H9 (cell line): ENCODE measurements around the gene ADGRG2. TPM values are rescaled to one million over a fixed set of nuclear protein-coding genes. Genes with fewer than 3 reads are reported as not detected.

Experiments used
- DNase-seq: peaks from one replicate; pipeline ENCODE4 v3.0.0-alpha.2; 2017
- H2AFZ ChIP-seq: one replicate; pipeline ENCODE4 v1.6.1; 2013; ENCODE audit warnings: mild to moderate bottlenecking, low read length, control low read depth, moderate library complexity
- H2AK5ac ChIP-seq: 2 replicates; pipeline ENCODE4 v1.6.1; 2013; ENCODE audit warnings: low read length, control low read depth, mixed read lengths; ENCODE audit not compliant: insufficient read length
- H2BK120ac ChIP-seq: one replicate; pipeline ENCODE4 v1.6.1; 2013; ENCODE audit warnings: low read depth, mild to moderate bottlenecking, low read length, control low read depth, inconsistent platforms; ENCODE audit not compliant: poor library complexity, severe bottlenecking
- H2BK12ac ChIP-seq: 2 replicates; pipeline ENCODE4 v1.6.1; 2013; ENCODE audit warnings: low read length, control low read depth, mixed read lengths, low read depth; ENCODE audit not compliant: insufficient read length
- H2BK15ac ChIP-seq: 2 replicates; pipeline ENCODE4 v1.6.1; 2013; ENCODE audit warnings: low read depth, low read length, control low read depth
- H2BK20ac ChIP-seq: one replicate; pipeline ENCODE4 v1.6.1; 2013; ENCODE audit warnings: low read depth, mild to moderate bottlenecking, low read length, control low read depth, inconsistent platforms; ENCODE audit not compliant: poor library complexity, severe bottlenecking
- H2BK5ac ChIP-seq: 2 replicates; pipeline ENCODE4 v1.6.1; 2013; ENCODE audit warnings: low read length, control low read depth, mixed read lengths; ENCODE audit not compliant: insufficient read length
- H3K14ac ChIP-seq: 2 replicates; pipeline ENCODE4 v1.6.1; 2013; ENCODE audit warnings: low read length, control low read depth; ENCODE audit not compliant: insufficient read depth
- H3K18ac ChIP-seq: 2 replicates; pipeline ENCODE4 v1.6.1; 2013; ENCODE audit warnings: low read depth, mild to moderate bottlenecking, mixed read lengths, low read length, control low read depth; ENCODE audit not compliant: insufficient read length
- H3K23ac ChIP-seq: 2 replicates; pipeline ENCODE4 v1.6.1; 2013; ENCODE audit warnings: low read length, control low read depth, mixed read lengths, low read depth; ENCODE audit not compliant: insufficient read length
- H3K23me2 ChIP-seq: 2 replicates; pipeline ENCODE4 v1.6.1; 2013; ENCODE audit warnings: low read depth, mild to moderate bottlenecking, mixed read lengths, low read length, control low read depth; ENCODE audit not compliant: insufficient read length, poor library complexity, severe bottlenecking
- H3K27ac ChIP-seq: 2 replicates; pipeline ENCODE4 v1.5.1; 2013; ENCODE audit warnings: low read length, control low read depth, mixed read lengths, low read depth; ENCODE audit not compliant: insufficient read length
- H3K27me3 ChIP-seq: 2 replicates; pipeline ENCODE4 v1.6.1; 2013; ENCODE audit warnings: low read length, control low read depth, inconsistent platforms; ENCODE audit not compliant: insufficient read depth
- H3K4ac ChIP-seq: 2 replicates; pipeline ENCODE4 v1.6.1; 2013; ENCODE audit warnings: low read depth, mild to moderate bottlenecking, control low read depth, inconsistent platforms, low read length, moderate library complexity
- H3K4me1 ChIP-seq: 2 replicates; pipeline ENCODE4 v1.6.1; 2013; ENCODE audit warnings: low read length, control low read depth, inconsistent platforms; ENCODE audit not compliant: insufficient read depth
- H3K4me2 ChIP-seq: 2 replicates; pipeline ENCODE4 v1.6.1; 2013; ENCODE audit warnings: low read length, control low read depth, mixed read lengths; ENCODE audit not compliant: insufficient read length, insufficient read depth
- H3K56ac ChIP-seq: 2 replicates; pipeline ENCODE4 v1.6.1; 2013; ENCODE audit warnings: low read depth, mild to moderate bottlenecking, mixed read lengths, low read length, control low read depth; ENCODE audit not compliant: insufficient read length
- H3K79me1 ChIP-seq: 2 replicates; pipeline ENCODE4 v1.6.1; 2013; ENCODE audit warnings: low read depth, mild to moderate bottlenecking, moderate library complexity, low read length, control low read depth, inconsistent platforms; ENCODE audit not compliant: insufficient read depth, poor library complexity, severe bottlenecking
- H3K79me2 ChIP-seq: 2 replicates; pipeline ENCODE4 v1.6.1; 2013; ENCODE audit warnings: low read length, control low read depth, inconsistent platforms; ENCODE audit not compliant: insufficient read depth
- H3K9ac ChIP-seq: 2 replicates; pipeline ENCODE4 v1.6.1; 2013; ENCODE audit warnings: low read length, control low read depth, mixed read lengths; ENCODE audit not compliant: insufficient read length; ENCODE audit errors: extremely low read depth
- H3K9me3 ChIP-seq: one replicate; pipeline ENCODE4 v1.6.1; 2013; ENCODE audit warnings: low read depth, low read length, inconsistent platforms; ENCODE audit not compliant: control insufficient read depth
- H3T11ph ChIP-seq: one replicate; pipeline ENCODE4 v1.6.1; 2013; ENCODE audit warnings: mild to moderate bottlenecking, low read length, control low read depth, inconsistent platforms
- H4K20me1 ChIP-seq: one replicate; pipeline ENCODE4 v1.6.1; 2013; ENCODE audit not compliant: control insufficient read depth, insufficient read length, insufficient read depth
- H4K5ac ChIP-seq: 2 replicates; pipeline ENCODE4 v1.6.1; 2013; ENCODE audit warnings: low read depth, mild to moderate bottlenecking, mixed read lengths, low read length, control low read depth; ENCODE audit not compliant: insufficient read length
- H4K8ac ChIP-seq: replicated peaks from 2 replicates; pipeline ENCODE4 v1.6.1; 2013; ENCODE audit warnings: low read length, control low read depth, mixed read lengths, low read depth; ENCODE audit not compliant: insufficient read length
- H4K91ac ChIP-seq: 2 replicates; pipeline ENCODE4 v1.6.1; 2013; ENCODE audit warnings: low read depth, mild to moderate bottlenecking, moderate library complexity, mixed read lengths, low read length, control low read depth; ENCODE audit not compliant: insufficient read length
- H3K27ac Mint-ChIP-seq, 3 experiments: 2 replicates in 2 of 3; 3 replicates in 1 of 3; pipeline ENCODE4 v1.8.0; 2020 to 2021; ENCODE audit warnings: mixed read lengths in 3 of 3, mild to moderate bottlenecking in 1 of 3, moderate library complexity in 1 of 3
- H3K27me3 Mint-ChIP-seq: 2 replicates; pipeline ENCODE4 v1.8.0; 2021; ENCODE audit warnings: low read depth, mild to moderate bottlenecking, moderate library complexity, mixed read lengths
- H3K36me3 Mint-ChIP-seq, 3 experiments: 2 replicates in 2 of 3; 3 replicates in 1 of 3; pipeline ENCODE4 v1.8.0; 2020 to 2021; ENCODE audit warnings: low read depth in 3 of 3, mixed read lengths in 3 of 3; ENCODE audit not compliant: insufficient read depth in 1 of 3
- H3K4me1 Mint-ChIP-seq, 2 experiments: 2 replicates each; pipeline ENCODE4 v1.8.0; 2020; ENCODE audit warnings: mixed read lengths in 2 of 2
- H3K4me3 Mint-ChIP-seq, 2 experiments: 2 replicates in 1 of 2; 3 replicates in 1 of 2; pipeline ENCODE4 v1.8.0; 2020 to 2021; ENCODE audit warnings: mild to moderate bottlenecking in 2 of 2, mixed read lengths in 2 of 2, moderate library complexity in 1 of 2
- H3K9me3 Mint-ChIP-seq, 2 experiments: 2 replicates in 1 of 2; 3 replicates in 1 of 2; pipeline ENCODE4 v1.8.0; 2020; ENCODE audit warnings: mild to moderate bottlenecking in 2 of 2, mixed read lengths in 2 of 2, moderate library complexity in 1 of 2
- CTCF ChIP-seq: fragments of 200-600 bp; sonication (generic); conservative IDR thresholded peaks from 3 replicates; pipeline ENCODE4 v1.8.0; 2021; ENCODE audit warnings: antibody characterized with exemption, mild to moderate bottlenecking
- WGBS: extraction: QIAGEN DNeasy Blood & Tissue Kit; methylation state at CpG from one replicate; pipeline ENCODE4 v1.1.7; 2013; ENCODE audit warnings: missing lambda C conversion rate, low lambda C conversion rate, mixed read lengths; ENCODE audit not compliant: insufficient read length; ENCODE audit errors: extremely low coverage; 5-methylcytosine and 5-hydroxymethylcytosine counted together
- total RNA-seq: library from RNA; stranded (reverse); gene quantifications from 2 replicates; pipeline ENCODE4 v1.2.1, GENCODE V29; 2021

The ADGRG2 gene
- total RNA-seq, 1 experiment from 2014 or later, result 6.8 TPM

DNA sequence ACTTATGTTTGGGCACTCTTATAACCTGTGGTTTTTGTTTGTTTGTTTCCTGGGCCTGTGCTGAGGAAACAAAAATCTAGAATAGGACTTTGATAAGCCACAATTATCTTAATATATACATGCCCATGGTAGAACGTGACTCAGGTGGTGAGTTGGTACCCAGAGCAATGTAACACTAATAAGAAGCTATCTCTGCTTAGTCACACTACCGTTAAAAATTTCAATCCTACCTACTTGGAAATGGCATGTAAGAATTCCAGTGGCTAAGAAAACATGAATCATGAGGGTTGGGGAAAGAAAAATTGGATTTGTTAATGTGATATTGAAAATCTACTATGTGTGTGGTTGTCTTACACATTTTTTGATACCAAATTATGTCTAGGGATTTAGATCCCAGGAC lies 30.5 kb upstream of the ADGRG2 start:
- no peak overlapping the region for H3K18ac ChIP-seq
- no peak overlapping the region for H3K4ac ChIP-seq
- no peaks in the 10 kb centered on the region for H3K79me2 ChIP-seq
- H3K56ac ChIP-seq, result no peak overlapping the region
- H3K27ac Mint-ChIP-seq, result no peak overlapping the region
- peaks cover 0 to 4% of the 10 kb centered on the region in 2 experiments; a peak in 2 of 4 replicates for H3K4me1 Mint-ChIP-seq
- WGBS, result no CpG with 5 or more reads among the region's 2 CpGs
- H3K9ac ChIP-seq, result no peak overlapping the region
- H3K27me3 ChIP-seq, result no peaks in the 10 kb centered on the region
- no peaks in the 10 kb centered on the region for H3K27me3 Mint-ChIP-seq
- no peak overlapping the region for H3K4me3 Mint-ChIP-seq
- no peak overlapping the region for H3K14ac ChIP-seq
- no peaks in the 10 kb centered on the region for H4K20me1 ChIP-seq
- H4K91ac ChIP-seq, result no peak overlapping the region
- H2AK5ac ChIP-seq, result no peak overlapping the region
- H2BK12ac ChIP-seq, result no peak overlapping the region
- H3K36me3 Mint-ChIP-seq, result peaks cover 0 to 8% (median 0%) of the 10 kb centered on the region in 3 experiments; a peak in 2 of 7 replicates
- DNase-seq, result no peak
- no peak overlapping the region for H2BK120ac ChIP-seq
- H2BK5ac ChIP-seq, result no peak overlapping the region
- H3K23ac ChIP-seq, result no peak overlapping the region
- H2BK20ac ChIP-seq, result no peak overlapping the region
- no peak overlapping the region for H2AFZ ChIP-seq
- H3K4me1 ChIP-seq, result no peaks in the 10 kb centered on the region
- no peak for TF ChIP-seq CTCF
- no peak overlapping the region for H4K5ac ChIP-seq
- no peak overlapping the region for H3T11ph ChIP-seq
- H3K9me3 Mint-ChIP-seq, result peaks cover 48 to 50% of the 10 kb centered on the region in 2 experiments
- no peak overlapping the region for H4K8ac ChIP-seq
- no peaks in the 10 kb centered on the region for H3K23me2 ChIP-seq
- H3K4me2 ChIP-seq, result no peak overlapping the region
- no peak overlapping the region for H2BK15ac ChIP-seq
- peaks cover 6% of the 10 kb centered on the region for H3K9me3 ChIP-seq
- H3K27ac ChIP-seq, result no peak overlapping the region
- H3K79me1 ChIP-seq, result no peaks in the 10 kb centered on the region
